ENCODE results near the gene SPA17.

SPA17 gene

GRCh38 chr11:124673333-124674167, at the start of gene SPA17, which contains the start of gene SIAE:
Gene SPA17, plus strand, starts transcription at chr11:124673904. Its CDS starts 1,361 bp downstream, at chr11:124675265.
Gene SIAE, minus strand, starts transcription at chr11:124673739. Its CDS starts 31 bp downstream, at chr11:124673708.
- in situ Hi-C loops (cut with HindIII; ENCODE audit: low sequenced_read_pairs): no loop called here

- in situ Hi-C loops (cut with HindIII; ENCODE audit: low sequenced_read_pairs): no loop called here
Measured at GRCh38 chr11:124625504-124626168, 48.1 kb upstream of the SPA17 start.

DNA sequence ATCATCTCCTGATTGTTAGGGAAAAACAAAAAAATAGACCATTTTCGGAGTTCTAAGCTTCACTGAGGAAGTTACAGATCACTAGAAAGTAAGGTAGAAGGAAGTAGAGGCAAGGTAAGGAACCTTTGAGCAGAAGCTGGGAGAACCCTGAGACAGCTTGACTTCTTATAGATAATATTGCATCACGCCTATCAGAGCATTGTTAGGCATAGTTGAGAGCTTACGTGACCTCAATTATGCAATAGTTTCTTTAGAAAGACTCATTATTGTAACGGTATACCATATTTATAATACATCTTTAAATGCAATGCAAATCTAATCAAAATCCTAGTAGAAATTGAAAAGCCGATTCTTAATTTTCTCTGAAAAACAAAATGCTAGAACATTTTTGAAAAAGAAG, 46.2 kb upstream of the SPA17 start:
- in situ Hi-C loops (cut with HindIII; ENCODE audit: low sequenced_read_pairs): no loop called here

- in situ Hi-C loops (cut with HindIII; ENCODE audit: low sequenced_read_pairs): no loop called here
Measured at GRCh38 chr11:124629961-124630360, 43.7 kb upstream of the SPA17 start.

- in situ Hi-C loops (cut with HindIII; ENCODE audit: low sequenced_read_pairs): no loop called here
Measured at GRCh38 chr11:124633355-124633754, 40.3 kb upstream of the SPA17 start.

GRCh38 chr11:124635932-124636331, 37.8 kb upstream of the SPA17 start:
- in situ Hi-C loops (cut with HindIII; ENCODE audit: low sequenced_read_pairs): no loop called here

DNA sequence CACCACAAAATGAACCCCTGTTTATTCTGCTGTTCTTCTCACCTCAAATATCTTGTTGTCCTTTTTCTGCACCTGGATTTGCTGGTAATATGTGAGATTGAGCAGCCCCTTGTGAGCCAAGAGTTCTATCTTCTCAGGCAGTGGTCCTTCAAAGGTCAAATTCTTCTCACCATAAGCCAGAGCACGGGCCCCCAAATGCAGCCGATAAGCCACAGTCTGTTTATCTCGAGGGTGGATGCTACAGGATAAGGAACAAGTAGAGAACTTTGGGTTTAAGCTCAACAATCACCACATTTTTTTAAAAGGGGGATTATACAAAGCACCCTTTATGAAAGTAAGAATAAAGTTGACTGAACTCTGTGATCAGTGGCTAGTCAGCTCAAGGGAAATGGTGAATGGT, 35.2 kb upstream of the SPA17 start:
- in situ Hi-C loops (cut with HindIII; ENCODE audit: low sequenced_read_pairs): no loop called here

GRCh38 chr11:124639186-124639585, 34.5 kb upstream of the SPA17 start:
- in situ Hi-C loops (cut with HindIII; ENCODE audit: low sequenced_read_pairs): no loop called here

- in situ Hi-C loops (cut with HindIII; ENCODE audit: low sequenced_read_pairs): no loop called here
Measured at GRCh38 chr11:124640666-124641065, 33.0 kb upstream of the SPA17 start.

DNA sequence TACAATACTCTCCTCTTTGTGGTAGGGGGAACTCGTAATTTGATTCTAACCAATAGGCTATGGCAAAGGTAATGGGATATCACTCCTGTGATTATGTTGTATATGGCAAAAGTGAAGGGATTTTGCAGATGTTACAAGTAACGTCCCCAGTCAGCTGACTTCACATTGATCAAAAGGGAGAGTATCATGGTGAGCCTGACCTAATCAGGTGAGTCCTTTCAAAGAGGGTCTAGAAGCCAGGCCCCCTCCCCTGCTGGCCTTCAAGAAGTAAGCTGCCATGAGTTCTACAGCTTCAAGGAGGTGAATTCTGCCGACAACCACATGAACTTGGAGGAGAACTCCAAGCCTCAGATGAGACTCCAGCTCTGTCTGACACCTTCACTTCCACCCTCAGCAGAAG, 31.1 kb upstream of the SPA17 start:
- in situ Hi-C loops (cut with HindIII; ENCODE audit: low sequenced_read_pairs): no loop called here

DNA sequence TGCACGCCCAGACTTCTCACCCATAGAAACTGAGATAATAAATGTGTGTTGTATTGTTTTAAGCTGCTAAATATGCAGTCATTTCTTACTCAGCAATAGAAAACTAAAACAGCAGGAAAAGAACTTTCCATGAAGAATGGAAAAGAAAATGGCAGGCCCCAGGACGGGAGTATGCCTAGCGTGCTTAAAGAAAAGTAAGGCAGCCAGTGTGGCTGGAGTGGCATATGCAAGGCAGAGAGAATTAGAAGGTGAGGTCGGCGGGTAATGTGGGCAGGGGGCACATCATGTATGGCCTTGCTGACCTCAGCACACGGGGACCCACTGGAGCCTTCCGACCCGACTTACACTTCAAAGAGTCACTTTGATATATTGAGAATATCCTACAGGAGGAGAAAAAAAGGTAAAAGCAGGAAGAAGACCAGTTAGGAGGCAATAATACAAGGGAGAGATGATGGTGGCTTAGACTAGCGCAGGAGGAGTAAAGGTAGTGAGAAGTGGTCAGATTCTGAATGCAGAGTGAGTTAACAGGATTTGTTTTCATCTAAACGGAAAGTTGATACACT, 30.6 kb upstream of the SPA17 start:
- in situ Hi-C loops (cut with HindIII; ENCODE audit: low sequenced_read_pairs): no loop called here

DNA sequence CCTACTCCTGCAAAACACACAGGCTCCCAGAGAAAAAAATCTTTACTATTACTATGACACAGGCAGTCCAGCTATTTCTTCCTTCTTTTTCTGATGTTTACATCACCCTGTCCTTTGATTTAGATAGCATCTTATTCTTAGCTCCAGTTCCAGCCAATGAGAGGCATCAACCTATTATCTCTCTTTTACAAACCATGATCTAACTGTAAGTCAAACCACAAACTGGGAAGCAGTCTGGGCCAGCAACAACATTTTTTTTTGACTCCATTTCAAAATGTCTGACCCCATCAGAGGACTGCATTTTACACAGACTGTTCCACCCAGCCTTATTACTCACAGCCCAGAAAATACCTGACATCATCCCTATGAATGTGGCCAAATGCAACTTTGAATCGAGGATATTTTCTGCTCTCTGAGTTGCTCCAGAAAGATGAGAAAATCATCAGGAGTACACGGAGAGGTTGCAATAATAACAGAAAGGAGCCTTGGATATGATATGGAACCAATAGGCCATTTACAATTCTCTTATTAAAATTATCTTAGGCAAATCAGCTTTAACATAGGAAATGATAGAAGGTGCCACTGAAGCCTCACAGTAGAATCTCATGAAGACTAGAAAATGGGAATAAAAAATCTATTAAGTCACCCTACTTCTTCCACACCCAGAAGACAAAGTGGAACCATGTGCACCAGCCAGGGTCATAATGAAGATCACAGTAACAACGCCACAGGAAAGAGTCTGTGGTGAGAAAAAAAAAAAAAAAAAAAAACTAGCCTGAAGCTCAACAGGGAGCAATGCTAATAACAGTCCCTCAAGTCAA, 29.9 kb upstream of the SPA17 start:
- in situ Hi-C loops (cut with HindIII; ENCODE audit: low sequenced_read_pairs): no loop called here

DNA sequence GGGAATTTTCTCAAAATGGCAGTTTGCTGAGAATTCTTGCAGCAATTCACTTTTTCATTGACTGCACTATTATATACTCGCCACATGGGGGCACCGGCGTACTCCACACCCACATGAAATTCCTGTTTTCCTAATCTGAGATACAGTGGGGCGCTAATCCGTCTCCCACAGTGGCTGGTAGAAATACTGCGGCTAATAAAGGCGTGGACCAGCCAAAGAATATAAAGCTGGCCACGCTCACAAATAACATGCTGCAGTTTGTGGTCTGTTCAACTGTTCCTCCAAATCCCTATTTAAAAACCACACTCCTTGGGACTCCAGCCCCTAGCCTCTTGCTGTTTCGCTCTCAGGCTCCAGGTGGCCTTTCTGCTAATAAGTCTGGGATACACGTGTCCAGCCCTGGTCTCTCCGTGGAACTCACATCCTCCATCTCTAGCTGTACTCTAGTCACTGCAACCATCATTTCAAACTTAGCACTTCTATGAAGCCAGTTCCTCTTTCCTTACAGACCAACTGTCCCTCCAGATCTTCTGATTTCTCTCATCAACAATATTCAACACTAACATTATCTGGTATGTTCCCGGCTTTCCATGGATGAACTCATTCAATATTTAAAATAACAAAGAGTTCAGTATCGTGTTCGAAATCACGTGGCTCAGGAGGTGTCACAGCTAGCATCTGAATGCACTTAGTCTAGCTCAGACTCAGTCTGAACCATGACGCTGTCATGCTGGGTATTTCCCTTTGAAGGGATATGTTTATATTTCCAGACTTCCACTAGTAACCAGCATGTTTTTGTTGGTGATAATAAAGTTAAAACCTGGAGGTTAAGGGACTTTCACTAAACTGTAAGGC, 29.1 kb upstream of the SPA17 start:
- in situ Hi-C loops (cut with HindIII; ENCODE audit: low sequenced_read_pairs): loop anchor here (5.0 kb wide), 1 partner anchor 193 kb away; no protein-coding TSS in a partner anchor

GRCh38 chr11:124646148-124646547, 27.6 kb upstream of the SPA17 start:
- in situ Hi-C loops (cut with HindIII; ENCODE audit: low sequenced_read_pairs): loop anchor here (5.0 kb wide), 1 partner anchor 191 kb away; no protein-coding TSS in a partner anchor

DNA sequence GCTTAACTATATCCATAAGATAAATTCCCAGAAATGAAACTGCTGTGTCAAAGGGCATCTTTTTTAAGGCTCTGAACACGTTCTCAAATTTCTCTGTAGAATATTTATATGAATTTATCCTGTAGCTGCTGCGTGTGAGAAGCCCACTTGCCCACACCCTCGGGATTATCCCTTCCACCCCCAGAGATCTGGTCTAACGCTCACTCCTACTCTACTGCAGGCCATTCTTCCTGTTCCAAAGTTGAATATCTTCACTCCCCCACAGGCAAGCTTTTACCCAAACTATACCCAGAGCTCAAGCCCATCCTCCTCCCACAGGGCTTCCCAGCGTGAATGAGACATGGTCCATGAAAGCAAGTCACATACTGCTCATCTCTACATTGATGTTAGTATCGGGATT, 25.1 kb upstream of the SPA17 start:
- in situ Hi-C loops (cut with HindIII; ENCODE audit: low sequenced_read_pairs): loop anchor here (5.0 kb wide), 1 partner anchor 189 kb away; no protein-coding TSS in a partner anchor

GRCh38 chr11:124656774-124657630, 16.7 kb upstream of the SPA17 start:
- in situ Hi-C loops (cut with HindIII; ENCODE audit: low sequenced_read_pairs): no loop called here

DNA sequence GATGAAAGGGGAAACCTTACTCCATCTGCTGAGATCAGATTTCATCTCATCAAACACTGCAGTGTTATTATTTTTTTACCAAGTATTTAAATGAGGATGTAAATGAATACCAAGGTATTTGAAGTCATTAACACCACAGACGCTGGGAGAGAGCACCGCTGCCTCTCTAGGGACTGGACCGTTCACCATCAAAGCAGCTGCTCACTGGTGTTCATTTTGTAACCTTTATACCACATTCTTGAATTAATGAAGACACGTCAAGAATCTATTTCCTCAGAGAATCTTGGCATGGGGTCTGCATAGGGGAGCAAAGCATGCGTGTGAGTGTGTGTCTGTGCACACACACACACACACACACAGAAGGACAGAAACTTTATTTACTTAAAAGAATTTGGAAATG, 15.8 kb upstream of the SPA17 start:
- in situ Hi-C loops (cut with HindIII; ENCODE audit: low sequenced_read_pairs): no loop called here

DNA sequence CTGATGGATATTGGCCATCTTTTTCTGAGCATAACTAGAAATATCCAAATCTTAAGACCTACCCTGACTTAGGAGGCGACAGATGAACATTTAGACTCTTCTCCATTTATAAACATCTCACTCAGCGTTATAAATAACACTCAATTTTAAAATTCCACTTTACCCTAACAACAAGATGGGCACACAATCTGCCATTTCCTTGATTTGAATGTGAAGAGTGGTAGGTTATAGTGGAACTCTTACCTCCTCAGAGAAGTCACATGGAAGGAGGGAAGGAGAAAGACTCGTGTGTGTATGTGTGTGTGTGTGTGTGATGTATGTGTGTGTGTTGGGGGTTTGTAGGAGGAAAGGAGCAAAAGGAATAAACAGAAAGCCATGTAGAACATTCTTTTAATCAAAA, 15.2 kb upstream of the SPA17 start:
- in situ Hi-C loops (cut with HindIII; ENCODE audit: low sequenced_read_pairs): no loop called here

GRCh38 chr11:124658986-124659385, 14.7 kb upstream of the SPA17 start:
- in situ Hi-C loops (cut with HindIII; ENCODE audit: low sequenced_read_pairs): no loop called here
